Left lung (tissue), 10 donors: ENCODE results near the gene LGI4. TPM values are rescaled to one million over a fixed set of nuclear protein-coding genes. Genes with fewer than 3 reads are reported as not detected.

ENCODE experiments used
- ATAC-seq: fragments of 200-7000 bp; cut with Tn5 transposase; one replicate; pipeline ENCODE4 v1.9.1; 2020; ENCODE audit warnings: moderate library complexity
- DNase-seq, 4 donors: peaks; one replicate each; pipeline ENCODE4 v3.0.0-alpha.2; 2013 to 2020
- H3K27ac ChIP-seq, 2 donors: fragments of 200-600 bp; sonication (generic) in 1 of 2; one replicate each; pipeline versions ENCODE4 v1.5.0 to v1.8.0; 2020 to 2021
- H3K27me3 ChIP-seq, 2 donors: fragments of 200-600 bp; sonication (generic) in 1 of 2; one replicate each; pipeline versions ENCODE4 v1.5.0 to v1.8.0; 2020 to 2021
- H3K36me3 ChIP-seq, 2 donors: fragments of 200-600 bp; sonication (generic) in 1 of 2; one replicate each; pipeline versions ENCODE4 v1.5.0 to v1.8.0; 2020 to 2021
- H3K4me1 ChIP-seq, 2 donors: fragments of 200-600 bp; one replicate each; pipeline ENCODE4 v1.8.0; 2021
- H3K4me3 ChIP-seq, 2 donors: fragments of 200-600 bp; sonication (generic) in 1 of 2; one replicate each; pipeline versions ENCODE4 v1.5.0 to v1.8.0; 2020 to 2021; ENCODE audit warnings: mild to moderate bottlenecking in 1 of 2
- H3K9me3 ChIP-seq, 2 donors: fragments of 200-600 bp; sonication (generic) in 1 of 2; one replicate each; pipeline versions ENCODE4 v1.5.0 to v1.8.0; 2020 to 2021
- CTCF ChIP-seq, 2 donors: fragments of 200-600 bp; sonication (generic) in 1 of 2; IDR thresholded peaks; one replicate each; pipeline versions ENCODE4 v1.5.0 to v1.8.0; 2021; ENCODE audit warnings: antibody characterized with exemption in 2 of 2
- intact Hi-C, 2 donors: fragments of 100-400 bp; cut with DNase I; formaldehyde crosslinking; loops; one replicate each; pipeline versions ENCODE4 v1.11.2 to v1.14.2; 2022
- polyA plus RNA-seq, 6 donors: library from polyadenylated mRNA; unstranded; fragments of 120-200 nt; gene quantifications; one replicate each; pipeline ENCODE4 v1.2.1, GENCODE V29; 2013; ENCODE audit not compliant: insufficient read length in 6 of 6
- total RNA-seq, 2 donors: library from RNA; stranded (reverse); fragmentation: NEBNext Ultra II Directional; extraction: Animal tissue kit (Norgen Biotek cat#: 25700); gene quantifications; one replicate each; pipeline ENCODE4 v1.2.1, GENCODE V29; 2021
- donor health status: DM: no; HTN: yes; CAD: no.
- donor health status: DM: no; HTN: no; CAD: no.

Gene LGI4
- total and polyA plus RNA-seq, 8 donors, result 1.8 to 3.4 (median 2.7) TPM

- Histone ChIP-seq H3K4me3 (no peak overlapping the region), H3K27ac (no peak overlapping the region), H3K4me1 (peaks cover 0 to 6% of the 10 kb centered on the region in 2 donors), H3K9me3 (no peaks in the 10 kb centered on the region), H3K36me3 (no peaks in the 10 kb centered on the region), H3K27me3 (peaks cover 0 to 10% of the 10 kb centered on the region in 2 donors)
- intact Hi-C loops, result no loop called here
- ATAC-seq, result no peak
- no peak for DNase-seq
- TF ChIP-seq CTCF (IDR thresholded peaks at IDR 0.05), result no peak
Observed at GRCh38 chr19:35109395-35110112, 25.3 kb downstream of the LGI4 start.

GRCh38 chr19:35108730-35109129 is 26.1 kb downstream of the LGI4 start:
- Histone ChIP-seq H3K27ac (no peak overlapping the region), H3K4me3 (no peak overlapping the region), H3K27me3 (peaks cover 0 to 10% of the 10 kb centered on the region in 2 donors), H3K9me3 (no peaks in the 10 kb centered on the region), H3K4me1 (no peaks in the 10 kb centered on the region), H3K36me3 (no peaks in the 10 kb centered on the region)
- no peak for DNase-seq
- no peak for TF ChIP-seq CTCF (IDR thresholded peaks at IDR 0.05)
- intact Hi-C loops, result no loop called here
- no peak for ATAC-seq

GRCh38 chr19:35107545-35107944 is 27.3 kb downstream of the LGI4 start:
- Histone ChIP-seq H3K4me3 (no peak overlapping the region), H3K4me1 (no peaks in the 10 kb centered on the region), H3K27me3 (peaks cover 0 to 10% of the 10 kb centered on the region in 2 donors), H3K27ac (no peak overlapping the region), H3K36me3 (no peaks in the 10 kb centered on the region), H3K9me3 (no peaks in the 10 kb centered on the region)
- intact Hi-C loops, result no loop called here
- DNase-seq (no peak), ATAC-seq (peak; percentile 86)
- no peak for TF ChIP-seq CTCF (IDR thresholded peaks at IDR 0.05)

GRCh38 chr19:35106898-35107541 is 27.8 kb downstream of the LGI4 start:
- no peak for DNase-seq
- intact Hi-C loops, result no loop called here
- H3K4me1 ChIP-seq, result no peaks in the 10 kb centered on the region
- no peak for TF ChIP-seq CTCF (IDR thresholded peaks at IDR 0.05)
- no peaks in the 10 kb centered on the region for H3K9me3 ChIP-seq
- no peak for ATAC-seq
- no peak overlapping the region for H3K27ac ChIP-seq
- H3K4me3 ChIP-seq, result no peak overlapping the region
- no peaks in the 10 kb centered on the region for H3K36me3 ChIP-seq
- H3K27me3 ChIP-seq, result peaks cover 0 to 10% of the 10 kb centered on the region in 2 donors

GRCh38 chr19:35106291-35106583 is 28.6 kb downstream of the LGI4 start:
- ATAC-seq, result no peak
- intact Hi-C loops, result no loop called here
- Histone ChIP-seq H3K27ac (no peak overlapping the region), H3K4me1 (no peaks in the 10 kb centered on the region), H3K4me3 (no peak overlapping the region), H3K36me3 (no peaks in the 10 kb centered on the region), H3K27me3 (peaks cover 0 to 10% of the 10 kb centered on the region in 2 donors), H3K9me3 (no peaks in the 10 kb centered on the region)
- no peak for TF ChIP-seq CTCF (IDR thresholded peaks at IDR 0.05)
- DNase-seq, result no peak
